Activated CD8-positive, alpha-beta memory T cell treated with anti-CD3 and anti-CD28 coated beads for 24 hours (primary cell): ENCODE measurements around the gene TRIM62.

Experiments used
- DNase-seq: peaks from one replicate; pipeline ENCODE4 v3.0.0-alpha.2; 2020

TRIM62 gene

GRCh38 chr1:33181921-33182341 lies at the start of gene TRIM62:
Gene TRIM62 (minus strand): TSS chr1:33182043. CDS start chr1:33181432, 611 bp downstream.
- peak; percentile 88 for DNase-seq

- no peak for DNase-seq
These were observed 49.3 kb upstream of the TRIM62 start for GRCh38 chr1:33231166-33231565.

- DNase-seq = no peak
These were observed 47.2 kb upstream of the TRIM62 start for GRCh38 chr1:33228935-33229487.

GRCh38 chr1:33225586-33225985 lies 43.7 kb upstream of the TRIM62 start:
- DNase-seq = no peak

GRCh38 chr1:33224166-33224707 lies 42.4 kb upstream of the TRIM62 start:
- DNase-seq = no peak

- DNase-seq = no peak
These were observed 40.5 kb upstream of the TRIM62 start for GRCh38 chr1:33222381-33222780.

- no peak for DNase-seq
These were observed 39.5 kb upstream of the TRIM62 start for GRCh38 chr1:33221385-33221758.

GRCh38 chr1:33220676-33221384 lies 39.0 kb upstream of the TRIM62 start:
- DNase-seq = no peak

- DNase-seq = no peak
These were observed 38.2 kb upstream of the TRIM62 start for GRCh38 chr1:33219886-33220661.

GRCh38 chr1:33211972-33212371 lies 30.1 kb upstream of the TRIM62 start:
- no peak for DNase-seq

- no peak for DNase-seq
These were observed 24.5 kb upstream of the TRIM62 start for GRCh38 chr1:33206340-33206739.

- DNase-seq = no peak
These were observed 13.7 kb upstream of the TRIM62 start for GRCh38 chr1:33195556-33195955.

GRCh38 chr1:33191731-33192275 lies 10.0 kb upstream of the TRIM62 start:
- no peak for DNase-seq

- no peak for DNase-seq
These were observed 8.9 kb upstream of the TRIM62 start for GRCh38 chr1:33190701-33191100.

- no peak for DNase-seq
These were observed 6.9 kb upstream of the TRIM62 start for GRCh38 chr1:33188572-33189275.

GRCh38 chr1:33186936-33187335 lies 5.1 kb upstream of the TRIM62 start:
- no peak for DNase-seq

- DNase-seq = no peak
These were observed 3.7 kb upstream of the TRIM62 start for GRCh38 chr1:33185541-33185940.

GRCh38 chr1:33183306-33183705 lies 1.5 kb upstream of the TRIM62 start:
- peak; percentile 49 for DNase-seq

- DNase-seq = peak; percentile 53
These were observed 1.1 kb upstream of the TRIM62 start for GRCh38 chr1:33182896-33183295.

- DNase-seq = peak; percentile 49
These were observed 578 bp upstream of the TRIM62 start for GRCh38 chr1:33182401-33182841.

- peak; percentile 87 for DNase-seq
These were observed 642 bp downstream of the TRIM62 start for GRCh38 chr1:33180911-33181890.
